GM19351 (cell line): ENCODE results near the gene AFMID.

Experiments
- ATAC-seq: cut with Tn5 transposase; IDR thresholded peaks from one replicate; pipeline ENCODE4 v1.9.1; 2021; ENCODE audit warnings: mild to moderate bottlenecking, moderate library complexity; ENCODE audit not compliant: unreplicated experiment

The AFMID gene

GRCh38 chr17:78179372-78179771 is 7.8 kb upstream of the AFMID start:
- ATAC-seq, result no peak

- no peak for ATAC-seq
Measured at GRCh38 chr17:78180083-78180482, 7.1 kb upstream of the AFMID start.

- no peak for ATAC-seq
Measured at GRCh38 chr17:78180508-78180907, 6.7 kb upstream of the AFMID start.

- no peak for ATAC-seq
Measured at GRCh38 chr17:78182504-78182903, 4.7 kb upstream of the AFMID start.

GRCh38 chr17:78183916-78184315 is 3.2 kb upstream of the AFMID start:
- ATAC-seq, result no peak

GRCh38 chr17:78184351-78184750 is 2.8 kb upstream of the AFMID start:
- no peak for ATAC-seq

- no peak for ATAC-seq
Measured at GRCh38 chr17:78184868-78185267, 2.3 kb upstream of the AFMID start.

GRCh38 chr17:78185981-78186691 is 1.0 kb upstream of the AFMID start:
- no peak for ATAC-seq

- no peak for ATAC-seq
Measured at GRCh38 chr17:78196716-78197115, 9.6 kb downstream of the AFMID start.

- no peak for ATAC-seq
Measured at GRCh38 chr17:78197147-78197832, 10.1 kb downstream of the AFMID start.

- no peak for ATAC-seq
Measured at GRCh38 chr17:78200451-78200850, 13.3 kb downstream of the AFMID start.

- ATAC-seq, result no peak
Measured at GRCh38 chr17:78202666-78203065, 15.5 kb downstream of the AFMID start.

- no peak for ATAC-seq
Measured at GRCh38 chr17:78204387-78205123, 17.4 kb downstream of the AFMID start.

GRCh38 chr17:78205124-78205775 is 18.1 kb downstream of the AFMID start:
- no peak for ATAC-seq

- no peak for ATAC-seq
Measured at GRCh38 chr17:78206298-78206697, 19.1 kb downstream of the AFMID start.

- ATAC-seq, result no peak
Measured at GRCh38 chr17:78208486-78208885, 21.3 kb downstream of the AFMID start.

- ATAC-seq, result no peak
Measured at GRCh38 chr17:78210111-78210510, 22.9 kb downstream of the AFMID start.

- no peak for ATAC-seq
Measured at GRCh38 chr17:78211032-78211431, 23.9 kb downstream of the AFMID start.

- ATAC-seq, result peak; percentile 84
Measured at GRCh38 chr17:78214016-78214705, 27.0 kb downstream of the AFMID start, which contains the start of gene BIRC5. TSS of gene BIRC5 (plus strand) at chr17:78214253. CDS start at chr17:78214317, 64 bp downstream.

- ATAC-seq, result no peak
Measured at GRCh38 chr17:78214706-78215061, 27.5 kb downstream of the AFMID start.
